ENCODE data around the gene ARL5A.

DNA sequence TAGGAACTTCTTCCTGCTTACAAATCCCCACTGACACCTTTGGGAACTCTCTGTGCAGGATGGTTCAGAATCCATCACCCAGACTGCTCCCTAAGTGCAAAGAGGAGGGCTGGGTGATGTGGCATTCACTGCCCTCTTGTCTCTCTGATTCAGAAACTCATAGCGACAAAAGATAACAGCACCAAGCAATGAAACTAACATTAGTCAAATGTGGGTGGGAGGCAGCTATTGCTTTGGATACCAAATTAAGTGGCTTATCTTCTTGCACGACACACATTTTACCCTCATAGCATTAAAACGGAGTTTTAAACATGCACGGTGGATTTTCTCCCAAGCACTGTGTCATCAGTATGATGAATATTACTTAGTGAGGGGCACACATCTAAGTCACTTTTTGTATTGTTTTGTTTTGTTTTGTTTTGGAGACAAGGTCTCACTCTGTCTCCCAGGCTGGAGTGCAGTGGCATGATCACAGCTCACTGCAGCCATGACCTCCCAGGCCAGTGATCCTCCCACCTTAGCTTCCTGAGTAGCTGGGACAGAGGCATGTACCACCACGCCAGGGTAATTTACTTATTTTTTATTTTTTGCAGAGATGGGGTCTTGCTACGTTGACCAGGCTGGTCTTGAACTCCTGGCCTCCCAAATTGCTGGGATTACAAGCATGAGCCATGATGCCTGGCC lies 53.0 kb downstream of the ARL5A start:
- no peak for TF ChIP-seq CTCF (IDR thresholded peaks at IDR 0.05)
- TF ChIP-seq EZH2 (IDR thresholded peaks at IDR 0.05), result no peak
- no peak for TF ChIP-seq EZH2phosphoT487 (IDR thresholded peaks at IDR 0.05)

Data from neural progenitor cell (in vitro differentiated cells).